ENCODE measurements around the gene COMT. TPM values are rescaled to one million over a fixed set of nuclear protein-coding genes. Genes with fewer than 3 reads are reported as not detected.

The COMT gene
- total and polyA plus RNA-seq, 9 of the 15 experiments (the other 6 are each of a cell fraction or from before 2014, with no cell fraction given): 12.5 to 351 (median 155) TPM

DNA sequence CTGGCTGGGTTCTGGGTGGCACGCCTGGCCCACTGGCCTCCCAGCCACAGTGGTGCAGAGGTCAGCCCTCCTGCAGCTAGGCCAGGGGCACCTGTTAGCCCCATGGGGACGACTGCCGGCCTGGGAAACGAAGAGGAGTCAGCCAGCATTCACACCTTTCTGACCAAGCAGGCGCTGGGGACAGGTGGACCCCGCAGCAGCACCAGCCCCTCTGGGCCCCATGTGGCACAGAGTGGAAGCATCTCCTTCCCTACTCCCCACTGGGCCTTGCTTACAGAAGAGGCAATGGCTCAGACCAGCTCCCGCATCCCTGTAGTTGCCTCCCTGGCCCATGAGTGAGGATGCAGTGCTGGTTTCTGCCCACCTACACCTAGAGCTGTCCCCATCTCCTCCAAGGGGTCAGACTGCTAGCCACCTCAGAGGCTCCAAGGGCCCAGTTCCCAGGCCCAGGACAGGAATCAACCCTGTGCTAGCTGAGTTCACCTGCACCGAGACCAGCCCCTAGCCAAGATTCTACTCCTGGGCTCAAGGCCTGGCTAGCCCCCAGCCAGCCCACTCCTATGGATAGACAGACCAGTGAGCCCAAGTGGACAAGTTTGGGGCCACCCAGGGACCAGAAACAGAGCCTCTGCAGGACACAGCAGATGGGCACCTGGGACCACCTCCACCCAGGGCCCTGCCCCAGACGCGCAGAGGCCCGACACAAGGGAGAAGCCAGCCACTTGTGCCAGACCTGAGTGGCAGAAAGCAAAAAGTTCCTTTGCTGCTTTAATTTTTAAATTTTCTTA is 27.8 kb downstream of the COMT start (continued):
- TF ChIP-seq TBP (optimal IDR thresholded peaks at IDR 0.05; ENCODE audit: low read depth, low read length) (no peak), FOSL1 (tag; conservative IDR thresholded peaks at IDR 0.05) (no peak), ZNF695 (CRISPR knock-in tag; IDR thresholded peaks at IDR 0.05) (0 out of 2 replicates have a peak, but pooled peaks have one; percentile 76), NKRF (IDR thresholded peaks at IDR 0.05; ENCODE audit: borderline replicate concordance) (no peak)
- TF ChIP-seq, protein P1, sequence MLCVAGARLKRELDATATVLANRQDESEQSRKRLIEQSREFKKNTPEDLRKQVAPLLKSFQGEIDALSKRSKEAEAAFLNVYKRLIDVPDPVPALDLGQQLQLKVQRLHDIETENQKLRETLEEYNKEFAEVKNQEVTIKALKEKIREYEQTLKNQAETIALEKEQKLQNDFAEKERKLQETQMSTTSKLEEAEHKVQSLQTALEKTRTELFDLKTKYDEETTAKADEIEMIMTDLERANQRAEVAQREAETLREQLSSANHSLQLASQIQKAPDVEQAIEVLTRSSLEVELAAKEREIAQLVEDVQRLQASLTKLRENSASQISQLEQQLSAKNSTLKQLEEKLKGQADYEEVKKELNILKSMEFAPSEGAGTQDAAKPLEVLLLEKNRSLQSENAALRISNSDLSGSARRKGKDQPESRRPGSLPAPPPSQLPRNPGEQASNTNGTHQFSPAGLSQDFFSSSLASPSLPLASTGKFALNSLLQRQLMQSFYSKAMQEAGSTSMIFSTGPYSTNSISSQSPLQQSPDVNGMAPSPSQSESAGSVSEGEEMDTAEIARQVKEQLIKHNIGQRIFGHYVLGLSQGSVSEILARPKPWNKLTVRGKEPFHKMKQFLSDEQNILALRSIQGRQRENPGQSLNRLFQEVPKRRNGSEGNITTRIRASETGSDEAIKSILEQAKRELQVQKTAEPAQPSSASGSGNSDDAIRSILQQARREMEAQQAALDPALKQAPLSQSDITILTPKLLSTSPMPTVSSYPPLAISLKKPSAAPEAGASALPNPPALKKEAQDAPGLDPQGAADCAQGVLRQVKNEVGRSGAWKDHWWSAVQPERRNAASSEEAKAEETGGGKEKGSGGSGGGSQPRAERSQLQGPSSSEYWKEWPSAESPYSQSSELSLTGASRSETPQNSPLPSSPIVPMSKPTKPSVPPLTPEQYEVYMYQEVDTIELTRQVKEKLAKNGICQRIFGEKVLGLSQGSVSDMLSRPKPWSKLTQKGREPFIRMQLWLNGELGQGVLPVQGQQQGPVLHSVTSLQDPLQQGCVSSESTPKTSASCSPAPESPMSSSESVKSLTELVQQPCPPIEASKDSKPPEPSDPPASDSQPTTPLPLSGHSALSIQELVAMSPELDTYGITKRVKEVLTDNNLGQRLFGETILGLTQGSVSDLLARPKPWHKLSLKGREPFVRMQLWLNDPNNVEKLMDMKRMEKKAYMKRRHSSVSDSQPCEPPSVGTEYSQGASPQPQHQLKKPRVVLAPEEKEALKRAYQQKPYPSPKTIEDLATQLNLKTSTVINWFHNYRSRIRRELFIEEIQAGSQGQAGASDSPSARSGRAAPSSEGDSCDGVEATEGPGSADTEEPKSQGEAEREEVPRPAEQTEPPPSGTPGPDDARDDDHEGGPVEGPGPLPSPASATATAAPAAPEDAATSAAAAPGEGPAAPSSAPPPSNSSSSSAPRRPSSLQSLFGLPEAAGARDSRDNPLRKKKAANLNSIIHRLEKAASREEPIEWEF (CRISPR knock-in tag; IDR thresholded peaks at IDR 0.05): no peak
- TF ChIP-seq, protein P2, sequence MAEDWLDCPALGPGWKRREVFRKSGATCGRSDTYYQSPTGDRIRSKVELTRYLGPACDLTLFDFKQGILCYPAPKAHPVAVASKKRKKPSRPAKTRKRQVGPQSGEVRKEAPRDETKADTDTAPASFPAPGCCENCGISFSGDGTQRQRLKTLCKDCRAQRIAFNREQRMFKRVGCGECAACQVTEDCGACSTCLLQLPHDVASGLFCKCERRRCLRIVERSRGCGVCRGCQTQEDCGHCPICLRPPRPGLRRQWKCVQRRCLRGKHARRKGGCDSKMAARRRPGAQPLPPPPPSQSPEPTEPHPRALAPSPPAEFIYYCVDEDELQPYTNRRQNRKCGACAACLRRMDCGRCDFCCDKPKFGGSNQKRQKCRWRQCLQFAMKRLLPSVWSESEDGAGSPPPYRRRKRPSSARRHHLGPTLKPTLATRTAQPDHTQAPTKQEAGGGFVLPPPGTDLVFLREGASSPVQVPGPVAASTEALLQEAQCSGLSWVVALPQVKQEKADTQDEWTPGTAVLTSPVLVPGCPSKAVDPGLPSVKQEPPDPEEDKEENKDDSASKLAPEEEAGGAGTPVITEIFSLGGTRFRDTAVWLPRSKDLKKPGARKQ (CRISPR knock-in tag; IDR thresholded peaks at IDR 0.05): no peak
- TF ChIP-seq, protein P3, sequence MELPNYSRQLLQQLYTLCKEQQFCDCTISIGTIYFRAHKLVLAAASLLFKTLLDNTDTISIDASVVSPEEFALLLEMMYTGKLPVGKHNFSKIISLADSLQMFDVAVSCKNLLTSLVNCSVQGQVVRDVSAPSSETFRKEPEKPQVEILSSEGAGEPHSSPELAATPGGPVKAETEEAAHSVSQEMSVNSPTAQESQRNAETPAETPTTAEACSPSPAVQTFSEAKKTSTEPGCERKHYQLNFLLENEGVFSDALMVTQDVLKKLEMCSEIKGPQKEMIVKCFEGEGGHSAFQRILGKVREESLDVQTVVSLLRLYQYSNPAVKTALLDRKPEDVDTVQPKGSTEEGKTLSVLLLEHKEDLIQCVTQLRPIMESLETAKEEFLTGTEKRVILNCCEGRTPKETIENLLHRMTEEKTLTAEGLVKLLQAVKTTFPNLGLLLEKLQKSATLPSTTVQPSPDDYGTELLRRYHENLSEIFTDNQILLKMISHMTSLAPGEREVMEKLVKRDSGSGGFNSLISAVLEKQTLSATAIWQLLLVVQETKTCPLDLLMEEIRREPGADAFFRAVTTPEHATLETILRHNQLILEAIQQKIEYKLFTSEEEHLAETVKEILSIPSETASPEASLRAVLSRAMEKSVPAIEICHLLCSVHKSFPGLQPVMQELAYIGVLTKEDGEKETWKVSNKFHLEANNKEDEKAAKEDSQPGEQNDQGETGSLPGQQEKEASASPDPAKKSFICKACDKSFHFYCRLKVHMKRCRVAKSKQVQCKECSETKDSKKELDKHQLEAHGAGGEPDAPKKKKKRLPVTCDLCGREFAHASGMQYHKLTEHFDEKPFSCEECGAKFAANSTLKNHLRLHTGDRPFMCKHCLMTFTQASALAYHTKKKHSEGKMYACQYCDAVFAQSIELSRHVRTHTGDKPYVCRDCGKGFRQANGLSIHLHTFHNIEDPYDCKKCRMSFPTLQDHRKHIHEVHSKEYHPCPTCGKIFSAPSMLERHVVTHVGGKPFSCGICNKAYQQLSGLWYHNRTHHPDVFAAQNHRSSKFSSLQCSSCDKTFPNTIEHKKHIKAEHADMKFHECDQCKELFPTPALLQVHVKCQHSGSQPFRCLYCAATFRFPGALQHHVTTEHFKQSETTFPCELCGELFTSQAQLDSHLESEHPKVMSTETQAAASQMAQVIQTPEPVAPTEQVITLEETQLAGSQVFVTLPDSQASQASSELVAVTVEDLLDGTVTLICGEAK (IDR thresholded peaks at IDR 0.05): no peak
- TF ChIP-seq, protein P3 (CRISPR knock-in tag; IDR thresholded peaks at IDR 0.05): no peak
